ENCODE measurements around the gene ALLC. TPM values are rescaled to one million over a fixed set of nuclear protein-coding genes. Genes with fewer than 3 reads are reported as not detected.

The ALLC gene
- total RNA-seq, 2 experiments from 2014 or later, result not detected

DNA sequence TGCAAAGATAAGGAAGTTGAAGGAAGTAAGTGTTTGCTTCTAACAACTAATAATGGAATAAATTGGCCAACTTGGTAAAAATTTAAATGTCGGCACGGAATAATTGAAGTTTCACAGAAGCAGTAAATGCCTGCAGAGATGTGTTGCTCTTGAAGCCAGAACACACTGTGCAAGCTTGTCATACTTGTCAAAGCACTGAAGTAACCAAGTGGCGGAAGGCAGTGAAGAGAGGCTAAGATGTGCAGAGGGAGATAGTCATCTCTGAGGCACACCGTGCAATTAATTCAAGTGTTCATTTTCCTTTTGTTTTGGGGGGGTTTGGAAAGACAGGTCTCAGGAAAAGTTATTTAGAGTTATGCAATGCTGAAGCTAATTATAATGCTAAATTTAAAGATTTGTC, 50.6 kb downstream of the ALLC start:
- no peaks in the 10 kb centered on the region for H3K4me1 Mint-ChIP-seq (ENCODE audit: low read depth)
- ATAC-seq (no peak), DNase-seq (no peak)
- CTCF ChIA-PET, result no interaction called here
- peaks cover 5% of the 10 kb centered on the region for H3K27me3 Mint-ChIP-seq (ENCODE audit: low read depth)
- POLR2A ChIA-PET, result no interaction called here
- H3K36me3 Mint-ChIP-seq (ENCODE audit: low read depth), result no peaks in the 10 kb centered on the region
- no peak overlapping the region for H3K4me3 Mint-ChIP-seq
- H3K27ac Mint-ChIP-seq, result no peak overlapping the region
- no peaks in the 10 kb centered on the region for H3K9me3 Mint-ChIP-seq (ENCODE audit: insufficient read depth)

GRCh38 chr2:3709225-3709624, 51.2 kb downstream of the ALLC start:
- ChIA-PET POLR2A (no interaction called here), CTCF (no interaction called here)
- Mint-ChIP-seq H3K4me1 (ENCODE audit: low read depth) (no peaks in the 10 kb centered on the region), H3K36me3 (ENCODE audit: low read depth) (no peaks in the 10 kb centered on the region), H3K4me3 (no peak overlapping the region), H3K27me3 (ENCODE audit: low read depth) (peaks cover 5% of the 10 kb centered on the region), H3K27ac (no peak overlapping the region), H3K9me3 (ENCODE audit: insufficient read depth) (no peaks in the 10 kb centered on the region)
- DNase-seq (no peak), ATAC-seq (no peak)

GRCh38 chr2:3712424-3712823, 54.4 kb downstream of the ALLC start:
- Mint-ChIP-seq H3K27ac (no peak overlapping the region), H3K9me3 (ENCODE audit: insufficient read depth) (no peaks in the 10 kb centered on the region), H3K27me3 (ENCODE audit: low read depth) (no peaks in the 10 kb centered on the region), H3K4me3 (no peak overlapping the region), H3K36me3 (ENCODE audit: low read depth) (no peaks in the 10 kb centered on the region), H3K4me1 (ENCODE audit: low read depth) (no peaks in the 10 kb centered on the region)
- ChIA-PET POLR2A (no interaction called here), CTCF (no interaction called here)
- no peak for ATAC-seq
- DNase-seq, result no peak

DNA sequence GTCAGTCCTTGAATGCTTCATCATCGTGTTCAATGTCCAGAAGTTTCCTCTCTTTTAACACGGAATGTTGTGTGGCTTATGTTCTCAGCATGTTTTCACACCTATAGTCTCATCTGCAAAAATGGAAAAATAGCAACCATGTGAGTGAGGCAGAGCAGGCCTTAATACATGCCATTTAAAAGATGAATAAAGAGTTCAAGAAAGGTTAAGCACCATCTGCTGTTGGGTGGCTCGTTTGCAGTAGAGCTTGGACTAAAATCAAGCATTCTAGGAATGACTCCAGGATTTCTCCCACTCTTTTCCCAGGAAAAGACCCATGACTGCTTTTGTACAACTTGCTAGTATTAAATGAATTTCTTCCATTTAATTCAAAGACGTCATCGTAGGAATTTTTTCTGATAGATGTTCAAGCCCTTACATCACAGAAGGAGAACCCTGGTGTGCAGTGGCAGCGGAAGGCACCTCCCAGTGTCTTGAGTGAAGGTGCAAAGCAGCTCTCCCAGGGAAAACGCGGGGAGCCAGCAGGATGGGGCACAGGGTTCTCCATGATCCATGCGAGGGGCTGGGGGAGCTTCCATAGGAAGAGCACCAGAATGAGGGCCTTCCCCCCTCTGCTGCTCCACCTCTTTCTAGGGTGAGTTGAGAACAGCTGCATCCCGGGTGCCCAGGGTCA, 55.0 kb downstream of the ALLC start:
- ChIA-PET CTCF (interaction anchor here (1.2 kb wide), 1 partner anchor 15 kb away, joined by 3 read pairs; no protein-coding TSS in a partner anchor), POLR2A (no interaction called here)
- Mint-ChIP-seq H3K27me3 (ENCODE audit: low read depth) (no peaks in the 10 kb centered on the region), H3K9me3 (ENCODE audit: insufficient read depth) (no peaks in the 10 kb centered on the region), H3K4me1 (ENCODE audit: low read depth) (no peaks in the 10 kb centered on the region), H3K4me3 (no peak overlapping the region), H3K27ac (no peak overlapping the region), H3K36me3 (ENCODE audit: low read depth) (no peaks in the 10 kb centered on the region)
- ATAC-seq (no peak), DNase-seq (no peak)

GRCh38 chr2:3718679-3719078, 60.7 kb downstream of the ALLC start:
- CTCF ChIA-PET, result no interaction called here
- no peaks in the 10 kb centered on the region for H3K36me3 Mint-ChIP-seq (ENCODE audit: low read depth)
- no peak for DNase-seq
- no peak overlapping the region for H3K27ac Mint-ChIP-seq
- no peaks in the 10 kb centered on the region for H3K4me1 Mint-ChIP-seq (ENCODE audit: low read depth)
- H3K4me3 Mint-ChIP-seq, result no peak overlapping the region
- H3K9me3 Mint-ChIP-seq (ENCODE audit: insufficient read depth), result no peaks in the 10 kb centered on the region
- POLR2A ChIA-PET, result no interaction called here
- H3K27me3 Mint-ChIP-seq (ENCODE audit: low read depth), result peaks cover 4% of the 10 kb centered on the region
- no peak for ATAC-seq

DNA sequence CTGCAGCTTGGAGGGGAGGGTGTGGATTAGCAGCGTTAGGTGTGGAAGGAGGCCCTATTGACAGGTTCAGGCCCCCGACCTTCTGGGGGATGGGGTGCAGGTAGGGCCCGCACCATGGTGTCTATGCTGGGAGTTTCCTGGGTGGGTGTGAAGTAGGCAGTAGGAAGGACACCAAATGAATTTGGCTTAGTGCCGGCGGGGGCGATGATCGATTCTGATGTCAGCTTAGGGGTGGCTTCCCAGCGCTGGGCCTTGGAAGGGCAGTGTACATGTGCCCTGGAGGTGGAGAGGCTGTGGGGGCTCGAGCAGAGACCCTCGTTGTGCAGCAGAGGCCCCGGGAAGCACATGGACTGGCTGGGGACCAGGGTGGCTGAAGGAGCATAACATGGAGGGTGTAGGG, 67.0 kb downstream of the ALLC start:
- H3K4me3 Mint-ChIP-seq, result no peak overlapping the region
- H3K27me3 Mint-ChIP-seq (ENCODE audit: low read depth), result peaks cover 4% of the 10 kb centered on the region
- no peaks in the 10 kb centered on the region for H3K4me1 Mint-ChIP-seq (ENCODE audit: low read depth)
- ATAC-seq, result no peak
- CTCF ChIA-PET, result no interaction called here
- no peaks in the 10 kb centered on the region for H3K36me3 Mint-ChIP-seq (ENCODE audit: low read depth)
- no peak overlapping the region for H3K27ac Mint-ChIP-seq
- POLR2A ChIA-PET, result no interaction called here
- no peaks in the 10 kb centered on the region for H3K9me3 Mint-ChIP-seq (ENCODE audit: insufficient read depth)
- no peak for DNase-seq

DNA sequence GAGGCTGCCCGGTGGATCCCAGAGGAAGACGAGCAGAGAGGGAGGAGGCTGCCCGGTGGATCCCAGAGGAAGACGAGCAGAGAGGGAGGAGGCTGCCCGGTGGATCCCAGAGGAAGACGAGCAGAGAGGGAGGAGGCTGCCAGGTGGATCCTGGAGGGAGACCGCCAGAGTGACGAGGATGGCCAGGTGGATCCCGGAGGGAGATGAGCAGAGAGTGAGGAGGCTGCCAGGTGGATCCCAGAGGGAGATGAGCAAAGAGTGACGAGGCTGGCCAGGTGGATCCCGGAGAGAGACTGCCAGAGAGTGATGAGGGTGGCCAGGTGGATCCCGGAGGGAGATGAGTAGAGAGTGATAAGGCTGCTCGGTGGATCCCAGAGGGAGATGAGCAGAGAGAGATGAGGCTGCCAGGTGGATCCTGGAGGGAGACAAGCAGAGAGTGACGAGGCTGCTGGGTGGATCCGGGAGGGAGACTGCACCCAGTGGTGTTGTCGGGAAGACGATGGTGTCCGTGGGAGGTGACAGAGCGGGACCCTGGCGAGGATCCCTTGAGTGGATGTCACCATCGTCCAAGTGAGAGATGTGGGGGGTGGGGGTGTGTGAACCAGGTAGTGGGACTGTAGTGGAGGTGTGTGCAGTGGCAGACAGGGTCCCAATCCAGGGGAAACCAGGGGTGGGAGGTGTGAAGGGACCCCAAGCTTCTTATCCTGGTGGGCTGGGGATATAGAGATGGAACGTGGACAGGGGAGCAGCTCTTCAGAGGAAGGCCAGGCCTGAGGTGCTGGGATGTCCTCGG, 67.7 kb downstream of the ALLC start:
- Mint-ChIP-seq H3K4me1 (ENCODE audit: low read depth) (no peaks in the 10 kb centered on the region), H3K27ac (no peak overlapping the region), H3K9me3 (ENCODE audit: insufficient read depth) (no peaks in the 10 kb centered on the region), H3K27me3 (ENCODE audit: low read depth) (peaks cover 3% of the 10 kb centered on the region), H3K4me3 (no peak overlapping the region), H3K36me3 (ENCODE audit: low read depth) (no peaks in the 10 kb centered on the region)
- DNase-seq (no peak), ATAC-seq (no peak)
- POLR2A ChIA-PET, result no interaction called here
- CTCF ChIA-PET, result no interaction called here

DNA sequence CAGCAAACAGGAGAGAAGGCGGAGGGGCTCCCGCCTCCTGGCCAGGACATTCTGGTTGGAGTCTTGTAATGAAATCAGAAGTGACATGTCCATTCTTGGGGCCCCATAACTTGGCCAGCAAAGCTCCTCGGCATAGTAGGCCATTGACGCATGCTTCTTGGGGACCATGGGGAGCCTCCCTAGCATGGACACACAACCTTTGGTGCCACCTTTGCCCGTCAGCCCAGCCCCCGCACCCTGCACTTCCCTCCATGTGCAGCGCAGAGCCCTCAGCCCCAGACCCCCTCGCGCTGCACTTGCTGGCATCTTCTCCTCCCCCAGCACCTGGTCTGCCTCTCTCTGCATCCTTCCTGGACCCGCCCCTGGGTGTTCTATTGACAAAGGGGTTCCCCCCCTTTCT, 68.5 kb downstream of the ALLC start:
- POLR2A ChIA-PET, result interaction anchor here (0.6 kb wide), 1 partner anchor 98 kb away, joined by 3 read pairs; no protein-coding TSS in a partner anchor
- H3K4me3 Mint-ChIP-seq, result no peak overlapping the region
- ATAC-seq (no peak), DNase-seq (no peak)
- no peaks in the 10 kb centered on the region for H3K27me3 Mint-ChIP-seq (ENCODE audit: low read depth)
- H3K9me3 Mint-ChIP-seq (ENCODE audit: insufficient read depth), result no peaks in the 10 kb centered on the region
- H3K4me1 Mint-ChIP-seq (ENCODE audit: low read depth), result no peaks in the 10 kb centered on the region
- no peaks in the 10 kb centered on the region for H3K36me3 Mint-ChIP-seq (ENCODE audit: low read depth)
- CTCF ChIA-PET, result interaction anchor here (4.8 kb wide), 1 partner anchor 54 kb away, joined by 81 read pairs; no protein-coding TSS in a partner anchor
- H3K27ac Mint-ChIP-seq, result no peak overlapping the region

DNA sequence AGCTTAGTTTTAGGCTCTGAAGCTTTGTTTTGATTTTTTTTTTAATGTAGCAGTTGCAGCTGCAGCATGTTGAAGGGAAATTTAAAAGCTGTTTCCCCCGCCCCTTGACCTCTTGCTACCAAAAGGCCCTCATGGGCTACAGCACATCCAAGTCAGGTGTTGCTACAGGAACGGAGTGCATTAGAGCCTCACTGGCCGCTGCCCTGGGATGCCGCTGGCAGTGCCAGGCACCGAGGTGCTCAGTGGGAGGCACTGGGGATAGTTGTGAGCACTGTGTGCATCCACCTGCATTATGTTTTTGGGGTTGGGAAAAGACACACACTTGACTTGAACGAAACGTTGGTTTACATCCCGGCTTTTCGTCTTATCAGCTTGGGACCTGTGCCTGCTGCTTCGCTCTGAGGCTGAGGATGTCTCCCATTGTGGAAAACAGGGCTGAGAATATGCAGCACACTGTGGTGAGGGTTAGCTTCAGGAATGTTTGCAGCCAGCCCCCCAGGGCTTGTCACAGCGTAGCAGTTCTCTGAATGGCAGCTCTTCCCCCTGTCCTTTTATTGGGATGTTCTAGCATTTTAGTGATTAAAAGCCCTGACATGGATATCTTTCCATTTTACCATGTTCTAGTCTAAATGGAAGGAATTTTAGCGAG, 69.5 kb downstream of the ALLC start:
- ChIA-PET POLR2A (no interaction called here), CTCF (interaction anchor here (0.8 to 4.8 kb wide), 6 partner anchors 36 to 102 kb away, joined by 3 to 81 read pairs (median 4); no protein-coding TSS in a partner anchor)
- ATAC-seq (no peak), DNase-seq (no peak)
- H3K36me3 Mint-ChIP-seq (ENCODE audit: low read depth), result no peaks in the 10 kb centered on the region
- H3K4me3 Mint-ChIP-seq, result no peak overlapping the region
- H3K27me3 Mint-ChIP-seq (ENCODE audit: low read depth), result no peaks in the 10 kb centered on the region
- no peaks in the 10 kb centered on the region for H3K4me1 Mint-ChIP-seq (ENCODE audit: low read depth)
- no peaks in the 10 kb centered on the region for H3K9me3 Mint-ChIP-seq (ENCODE audit: insufficient read depth)
- no peak overlapping the region for H3K27ac Mint-ChIP-seq

- Mint-ChIP-seq H3K27ac (no peak overlapping the region), H3K36me3 (ENCODE audit: low read depth) (no peaks in the 10 kb centered on the region), H3K4me1 (ENCODE audit: low read depth) (no peaks in the 10 kb centered on the region), H3K27me3 (ENCODE audit: low read depth) (no peaks in the 10 kb centered on the region), H3K9me3 (ENCODE audit: insufficient read depth) (no peaks in the 10 kb centered on the region), H3K4me3 (no peak overlapping the region)
- POLR2A ChIA-PET, result no interaction called here
- CTCF ChIA-PET, result interaction anchor here (0.8 to 4.8 kb wide), 9 partner anchors 15 to 1637 kb away, joined by 3 to 81 read pairs (median 3); no protein-coding TSS in a partner anchor
- DNase-seq (no peak), ATAC-seq (no peak)
These were observed 70.4 kb downstream of the ALLC start for GRCh38 chr2:3728104-3729054.

DNA sequence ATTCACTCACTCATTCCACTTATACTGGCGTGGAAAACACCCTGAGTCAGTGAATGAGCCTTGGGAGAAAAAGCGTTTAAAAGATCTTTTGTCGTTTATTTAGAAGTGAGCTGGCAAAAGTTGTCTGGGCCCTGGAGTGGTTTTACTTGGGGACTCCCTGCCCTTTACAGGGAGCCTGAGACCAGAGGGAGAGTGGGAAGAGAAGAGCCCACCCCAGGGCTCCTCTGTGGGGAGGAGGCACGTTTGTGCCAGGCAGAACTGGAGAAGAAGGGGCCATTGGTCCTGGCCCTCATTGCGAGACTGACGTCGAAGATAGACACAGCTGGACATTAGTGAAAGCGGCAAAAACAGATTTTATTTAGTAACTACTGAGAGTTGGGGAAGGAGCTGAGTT, 71.1 kb downstream of the ALLC start:
- DNase-seq, result no peak
- H3K9me3 Mint-ChIP-seq (ENCODE audit: insufficient read depth), result no peaks in the 10 kb centered on the region
- POLR2A ChIA-PET, result no interaction called here
- no peak for ATAC-seq
- CTCF ChIA-PET, result interaction anchor here (1.3 to 4.8 kb wide), 3 partner anchors 52 to 98 kb away, joined by 3 to 81 read pairs (median 10); no protein-coding TSS in a partner anchor
- H3K27me3 Mint-ChIP-seq (ENCODE audit: low read depth), result no peaks in the 10 kb centered on the region
- H3K4me1 Mint-ChIP-seq (ENCODE audit: low read depth), result no peaks in the 10 kb centered on the region
- H3K36me3 Mint-ChIP-seq (ENCODE audit: low read depth), result no peaks in the 10 kb centered on the region
- no peak overlapping the region for H3K27ac Mint-ChIP-seq
- H3K4me3 Mint-ChIP-seq, result no peak overlapping the region

All from activated CD8-positive, alpha-beta T cell treated with anti-CD3 and anti-CD28 coated beads, Interleukin-2, amount 10 ng/mL, durations not matched to agents 7 days and 5 days (primary cell).